Fibroblast of villous mesenchyme (primary cell): ENCODE results near the gene SLC30A7. TPM values are rescaled to one million over a fixed set of nuclear protein-coding genes. Genes with fewer than 3 reads are reported as not detected.

Experiments used
- DNase-seq: peaks from one replicate; pipeline ENCODE4 v3.0.0-alpha.2; 2010; ENCODE audit warnings: low read depth
- H3K4me3 ChIP-seq: 2 replicates; pipeline ENCODE4 v1.5.1; 2011; ENCODE audit warnings: low read depth, mild to moderate bottlenecking, low read length
- CTCF ChIP-seq: IDR thresholded peaks from 2 replicates; pipeline ENCODE4 v1.5.1; 2012; ENCODE audit warnings: low read depth, mild to moderate bottlenecking, low read length; ENCODE audit not compliant: insufficient read depth
- total RNA-seq: library from RNA; depleted of rRNA; stranded (reverse); fragments of >200 nt; gene quantifications from 2 replicates; pipeline ENCODE4 v1.2.3, GENCODE V29; 2012

The SLC30A7 gene
- total RNA-seq, 1 donor = 90.7 TPM

- H3K4me3 ChIP-seq = no peak overlapping the region
- no peak for DNase-seq
- TF ChIP-seq CTCF = no peak
These were observed 64.2 kb downstream of the SLC30A7 start for GRCh38 chr1:100960098-100960497.

- DNase-seq = no peak
- no peak overlapping the region for H3K4me3 ChIP-seq
- TF ChIP-seq CTCF = no peak
These were observed 72.7 kb downstream of the SLC30A7 start for GRCh38 chr1:100968621-100969020.

- no peak for DNase-seq
- no peak for TF ChIP-seq CTCF
- H3K4me3 ChIP-seq = no peak overlapping the region
These were observed 73.4 kb downstream of the SLC30A7 start for GRCh38 chr1:100969327-100969726.

- DNase-seq = no peak
- H3K4me3 ChIP-seq = no peak overlapping the region
- TF ChIP-seq CTCF = no peak
These were observed 75.1 kb downstream of the SLC30A7 start for GRCh38 chr1:100971021-100971420.

GRCh38 chr1:100972185-100972584, 76.3 kb downstream of the SLC30A7 start:
- no peak overlapping the region for H3K4me3 ChIP-seq
- no peak for TF ChIP-seq CTCF
- DNase-seq = no peak

GRCh38 chr1:100976936-100977335, 81.0 kb downstream of the SLC30A7 start:
- no peak overlapping the region for H3K4me3 ChIP-seq
- no peak for TF ChIP-seq CTCF
- no peak for DNase-seq

- no peak overlapping the region for H3K4me3 ChIP-seq
- TF ChIP-seq CTCF = no peak
- DNase-seq = no peak
These were observed 83.7 kb downstream of the SLC30A7 start for GRCh38 chr1:100979631-100980030.
